SIG-M5 (cell line): ENCODE results near the gene DNLZ.
"Not testable (repeated sequence)": the region's sequence is repeated elsewhere in the genome, so short reads cannot be mapped to it uniquely, and the experiment has no call there.

ENCODE experiments used
- DNase-seq: peaks from one replicate; lab custom pipeline; 2025; lab: John Stamatoyannopoulos, UW

The DNLZ gene

GRCh38 chr9:136331030-136331429 lies 32.5 kb downstream of the DNLZ start:
- DNase-seq: no peak

DNA sequence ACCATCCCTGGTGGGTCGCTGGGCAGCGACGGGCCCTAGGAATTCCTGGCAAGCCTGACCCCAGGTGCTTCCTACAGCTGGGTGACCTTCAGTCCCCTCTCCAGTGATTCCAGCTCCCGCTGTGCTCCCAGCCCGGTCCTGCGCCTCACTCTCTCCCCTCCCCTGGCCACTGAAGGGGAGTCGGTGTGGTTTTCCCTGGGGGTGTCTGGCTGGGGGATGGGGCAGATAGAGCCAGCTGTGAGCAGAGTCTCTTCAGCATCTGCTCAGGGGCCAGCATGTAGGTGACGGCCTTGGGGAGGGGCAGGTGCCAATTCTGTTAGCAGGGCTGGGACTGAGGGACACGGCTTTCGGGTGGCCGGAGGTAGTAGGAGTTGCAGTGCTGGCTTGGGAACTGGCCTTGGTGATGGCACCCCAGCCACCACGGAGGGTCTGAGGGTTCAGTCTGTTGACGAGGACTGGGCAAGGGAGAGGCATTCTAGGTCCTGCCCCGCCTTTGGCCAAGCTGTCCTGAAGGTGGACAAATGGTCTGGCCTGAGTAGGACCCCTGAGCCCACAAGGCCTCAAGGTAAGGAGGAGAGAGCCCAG lies 33.0 kb downstream of the DNLZ start:
- DNase-seq: no peak

DNA sequence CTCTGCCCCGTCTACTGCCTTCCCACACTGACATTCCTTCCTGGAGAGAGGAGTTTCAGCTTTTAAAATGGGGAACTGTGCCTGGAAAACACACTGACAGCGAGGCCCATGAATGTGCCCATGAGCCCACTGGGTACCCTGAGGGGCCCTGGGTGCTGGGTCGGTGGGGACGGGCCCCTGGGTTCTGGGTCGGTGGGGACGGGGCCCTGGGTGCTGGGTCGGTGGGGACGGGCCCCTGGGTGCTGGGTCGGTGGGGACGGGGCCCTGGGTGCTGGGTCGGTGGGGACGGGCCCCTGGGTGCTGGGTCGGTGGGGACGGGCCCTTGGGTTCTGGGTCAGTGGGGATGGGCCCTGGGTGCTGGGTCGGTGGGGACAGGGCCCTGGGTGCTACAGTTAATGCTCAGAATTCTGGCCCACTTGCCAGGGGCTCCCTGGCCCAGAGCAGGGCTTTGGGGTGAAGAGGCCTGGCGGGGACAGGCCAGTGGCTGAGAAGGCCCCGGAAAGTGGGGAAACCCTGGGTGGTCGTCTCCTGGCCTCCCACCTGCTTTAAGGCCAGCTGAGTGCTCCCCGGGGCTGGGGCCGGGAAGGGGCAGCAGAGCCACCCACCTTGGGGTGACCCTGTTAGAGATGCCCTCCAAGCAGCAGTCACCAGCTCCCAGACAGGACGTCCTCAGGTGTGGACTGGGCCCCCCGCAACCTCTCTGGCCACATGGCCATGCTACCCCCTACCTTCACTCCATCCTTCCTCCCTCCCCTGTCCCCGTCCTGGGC lies 33.7 kb downstream of the DNLZ start:
- DNase-seq: no peak

GRCh38 chr9:136329211-136329627 lies 34.3 kb downstream of the DNLZ start:
- DNase-seq: no peak

- no peak for DNase-seq
These were observed 34.9 kb downstream of the DNLZ start for GRCh38 chr9:136328622-136329041.

GRCh38 chr9:136328011-136328621 lies 35.4 kb downstream of the DNLZ start:
- DNase-seq: no peak

DNA sequence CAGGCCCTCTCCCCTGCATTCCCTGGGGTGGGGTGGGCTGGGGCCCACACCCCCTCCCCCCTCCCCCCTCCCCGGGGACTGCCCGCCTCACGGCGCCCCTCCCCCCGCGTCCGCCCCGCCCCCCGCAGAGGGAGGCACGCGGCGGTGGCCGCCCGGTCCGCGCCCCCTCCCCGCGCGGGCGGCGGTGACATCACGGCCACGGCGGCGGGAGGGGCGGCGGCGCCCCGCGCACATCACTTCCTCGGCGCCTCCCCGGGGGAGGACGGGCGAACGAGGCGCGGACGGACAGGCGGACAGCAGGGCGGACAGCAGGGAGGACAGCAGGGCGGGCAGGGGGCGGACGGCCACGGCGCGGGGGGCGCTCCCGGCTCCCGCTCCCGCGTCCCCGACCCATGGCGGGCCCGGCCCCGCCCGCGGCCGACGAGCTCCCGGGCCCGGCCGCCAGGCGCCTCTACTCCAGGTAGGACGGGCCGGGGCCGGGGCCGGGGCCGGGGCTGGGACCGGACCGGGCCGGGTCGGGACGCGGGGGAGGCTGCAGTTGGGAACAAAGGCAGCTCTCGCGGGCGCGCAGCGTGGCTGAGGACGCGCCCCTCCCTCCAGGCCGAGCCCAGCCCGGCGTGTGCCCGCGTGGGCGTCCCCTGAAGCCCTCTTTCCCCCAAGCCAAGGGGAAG lies 36.1 kb downstream of the DNLZ start, which contains the start of gene GPSM1:
Gene GPSM1, plus strand, starts transcription at position 236 of the 671 bp plus-strand sequence. Its CDS starts 157 bp downstream, at position 393.
- no peak for DNase-seq

DNA sequence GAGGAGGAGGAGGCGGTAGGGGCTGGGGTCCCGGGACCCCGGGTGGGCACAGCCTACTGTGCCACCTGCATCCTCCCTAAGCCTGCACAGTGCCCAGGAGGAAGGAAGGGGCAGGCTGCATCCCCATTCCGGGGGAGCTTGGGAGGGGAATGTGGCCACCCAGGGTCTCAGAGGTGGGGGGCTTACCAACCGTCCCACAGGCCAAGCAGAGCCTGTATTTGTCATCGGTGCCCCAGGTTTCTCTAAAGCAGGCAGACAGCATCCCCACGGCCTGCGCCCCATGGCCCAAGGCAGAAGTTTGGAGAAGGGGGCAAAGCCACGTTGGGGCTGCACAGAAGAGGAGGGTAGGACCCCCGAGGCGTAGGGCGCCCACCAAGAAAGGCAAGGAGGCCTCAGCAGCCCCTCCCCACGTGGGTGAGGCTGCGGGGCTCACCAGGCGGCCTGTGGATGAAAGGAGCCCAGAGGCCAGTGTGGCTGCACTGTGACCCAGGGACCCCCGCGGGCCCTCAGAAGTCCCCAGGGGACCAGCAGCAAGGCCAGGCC lies 36.7 kb downstream of the DNLZ start:
- no peak for DNase-seq

DNA sequence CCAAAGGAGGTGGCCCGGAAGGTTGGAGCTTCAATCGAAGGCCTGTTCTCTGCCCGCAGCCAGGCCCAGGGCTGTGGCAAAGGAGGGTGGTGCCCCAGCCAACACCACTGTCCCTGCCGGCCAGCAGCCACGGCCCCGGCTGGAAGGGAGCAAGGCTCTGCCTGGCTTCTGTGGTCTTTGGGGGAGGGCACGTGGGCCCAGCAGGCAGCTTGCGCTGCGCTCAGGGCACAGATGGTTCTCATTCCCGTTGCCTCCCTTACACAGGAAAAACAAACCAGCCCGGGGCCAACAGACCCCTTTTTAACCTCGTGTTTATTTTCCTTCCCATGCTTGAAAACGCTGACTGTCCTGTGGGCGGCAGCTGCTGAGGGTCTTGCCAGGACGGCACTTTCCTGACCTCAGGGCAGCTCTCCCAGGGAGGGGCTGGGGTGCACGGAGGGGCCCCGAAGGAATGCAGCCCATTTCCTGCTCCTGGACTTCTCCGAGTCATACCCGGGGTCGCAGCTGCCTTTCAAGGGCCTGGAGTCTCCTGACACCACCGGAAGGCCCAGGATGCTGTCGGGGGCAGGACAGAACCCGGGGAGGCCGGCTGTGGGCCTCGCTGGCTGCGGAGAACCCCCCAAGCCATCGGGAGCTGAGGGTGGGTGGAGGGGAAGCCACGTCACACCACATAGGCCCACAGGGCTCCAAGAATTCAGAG lies 37.3 kb downstream of the DNLZ start:
- no peak for DNase-seq

- no peak for DNase-seq
These were observed 38.2 kb downstream of the DNLZ start for GRCh38 chr9:136325358-136325757.

DNA sequence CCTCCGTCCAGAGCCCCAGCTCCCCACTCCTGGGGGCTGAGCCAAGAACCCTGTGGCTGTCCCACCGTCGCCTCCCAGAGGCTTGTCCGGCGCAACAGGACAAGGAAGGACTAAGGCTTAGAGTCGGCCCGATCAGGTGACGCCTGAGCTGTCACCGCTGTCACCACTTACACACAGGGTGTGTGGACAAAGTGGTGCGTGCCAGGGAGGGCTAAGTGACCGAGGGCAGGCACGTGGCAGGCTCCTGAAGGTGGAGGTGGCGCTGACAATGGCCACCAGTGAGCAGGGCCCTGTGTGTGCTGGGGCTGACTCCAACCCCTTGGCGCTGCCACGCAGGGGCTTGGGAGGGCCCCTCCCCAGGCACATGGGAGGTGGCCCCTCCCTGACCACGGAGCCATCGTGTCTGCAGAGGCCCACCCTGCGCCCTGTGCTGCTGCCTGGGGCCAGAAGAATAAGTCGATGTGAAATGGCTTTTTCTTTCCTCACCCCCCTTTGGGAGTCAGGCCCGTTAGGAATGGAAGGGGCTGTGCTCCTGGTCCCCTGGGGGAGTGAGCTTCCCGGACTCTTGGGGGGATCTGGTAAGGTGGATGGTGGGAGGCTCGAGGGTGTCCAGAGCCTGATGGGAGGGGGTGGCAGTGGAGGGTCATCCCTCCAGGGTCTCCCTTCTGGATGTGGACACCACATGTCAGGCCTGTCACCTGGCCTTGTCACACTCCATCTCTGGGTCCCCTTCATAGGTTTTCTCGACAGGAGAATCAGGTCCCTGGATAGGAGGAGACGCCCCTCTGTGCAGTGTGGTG lies 38.8 kb downstream of the DNLZ start:
- DNase-seq: no peak

- no peak for DNase-seq
These were observed 40.2 kb downstream of the DNLZ start for GRCh38 chr9:136323371-136323789.

- no peak for DNase-seq
These were observed 40.7 kb downstream of the DNLZ start for GRCh38 chr9:136322756-136323330.

GRCh38 chr9:136321561-136321960 lies 42.0 kb downstream of the DNLZ start:
- DNase-seq: no peak

DNA sequence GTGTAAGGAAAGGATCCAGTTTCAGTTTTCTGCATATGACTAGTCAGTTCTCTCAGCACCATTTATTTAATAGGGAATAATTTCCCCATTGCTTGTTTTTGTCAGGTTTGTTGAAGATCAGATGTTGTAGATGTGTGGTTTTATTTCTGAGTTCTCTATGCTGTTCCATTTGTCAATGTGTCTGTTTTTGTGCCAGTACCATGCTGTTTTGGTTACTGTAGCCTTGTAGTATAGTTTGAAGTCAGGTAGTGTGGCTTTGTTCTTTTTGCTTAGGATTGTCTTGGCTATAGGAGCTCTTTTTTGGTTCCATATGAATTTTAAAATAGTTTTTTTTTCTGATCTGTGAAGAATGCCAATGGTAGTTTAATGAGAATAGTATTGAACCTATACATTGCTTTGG lies 42.6 kb downstream of the DNLZ start:
- DNase-seq: not testable (repeated sequence)

- DNase-seq: not testable (repeated sequence)
These were observed 43.6 kb downstream of the DNLZ start for GRCh38 chr9:136319955-136320354.

DNA sequence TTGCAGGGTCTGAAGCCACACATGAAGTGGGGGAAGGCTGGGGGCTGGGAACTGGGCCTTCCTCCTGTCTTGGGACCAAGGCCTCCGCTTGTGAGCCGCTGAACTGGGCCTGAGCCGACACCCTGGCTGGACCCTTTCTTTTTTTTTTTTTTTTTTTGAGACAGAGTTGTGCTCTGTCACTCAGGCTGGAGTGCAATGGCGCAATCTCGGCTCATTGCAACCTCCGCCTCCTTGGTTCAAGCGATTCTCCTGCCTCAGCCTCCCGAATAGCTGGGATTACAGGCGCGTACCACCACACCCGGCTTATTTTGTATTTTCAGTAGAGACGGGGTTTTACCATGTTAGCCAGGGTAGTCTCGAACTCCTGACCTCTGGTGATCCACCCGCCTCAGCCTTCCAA lies 44.3 kb downstream of the DNLZ start:
- not testable (repeated sequence) for DNase-seq

- no peak for DNase-seq
These were observed 44.7 kb downstream of the DNLZ start for GRCh38 chr9:136318776-136319241.

GRCh38 chr9:136318111-136318775 lies 45.3 kb downstream of the DNLZ start:
- no peak for DNase-seq

DNA sequence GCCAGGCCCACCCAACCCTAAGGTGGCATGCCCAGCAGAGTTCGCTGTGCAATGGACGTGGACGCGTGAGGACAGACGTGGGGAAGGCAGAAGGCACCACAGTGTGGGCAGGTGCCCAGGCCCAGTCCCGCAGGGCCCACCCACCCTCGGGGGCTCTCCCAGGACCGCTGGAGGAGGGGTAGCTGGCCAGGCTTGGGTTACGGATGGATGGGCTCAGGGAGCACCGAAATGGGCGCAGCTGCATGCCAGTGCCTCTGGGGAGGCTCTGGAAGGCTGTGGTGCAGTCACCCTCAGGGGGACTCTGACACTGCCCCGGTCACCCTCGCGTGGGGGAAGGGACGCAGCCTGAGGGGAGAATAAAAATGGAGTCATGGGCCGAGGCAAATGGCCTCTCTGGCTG lies 45.8 kb downstream of the DNLZ start:
- DNase-seq: no peak
